ENCODE measurements around the gene TIMM22. TPM values are rescaled to one million over a fixed set of nuclear protein-coding genes. Genes with fewer than 3 reads are reported as not detected.

Gene TIMM22
- total RNA-seq, 3 donors from 2014 or later (not counting 1 experiment from before 2014, with no cell fraction given), result 7.8 to 11.3 (median 8.9) TPM

DNA sequence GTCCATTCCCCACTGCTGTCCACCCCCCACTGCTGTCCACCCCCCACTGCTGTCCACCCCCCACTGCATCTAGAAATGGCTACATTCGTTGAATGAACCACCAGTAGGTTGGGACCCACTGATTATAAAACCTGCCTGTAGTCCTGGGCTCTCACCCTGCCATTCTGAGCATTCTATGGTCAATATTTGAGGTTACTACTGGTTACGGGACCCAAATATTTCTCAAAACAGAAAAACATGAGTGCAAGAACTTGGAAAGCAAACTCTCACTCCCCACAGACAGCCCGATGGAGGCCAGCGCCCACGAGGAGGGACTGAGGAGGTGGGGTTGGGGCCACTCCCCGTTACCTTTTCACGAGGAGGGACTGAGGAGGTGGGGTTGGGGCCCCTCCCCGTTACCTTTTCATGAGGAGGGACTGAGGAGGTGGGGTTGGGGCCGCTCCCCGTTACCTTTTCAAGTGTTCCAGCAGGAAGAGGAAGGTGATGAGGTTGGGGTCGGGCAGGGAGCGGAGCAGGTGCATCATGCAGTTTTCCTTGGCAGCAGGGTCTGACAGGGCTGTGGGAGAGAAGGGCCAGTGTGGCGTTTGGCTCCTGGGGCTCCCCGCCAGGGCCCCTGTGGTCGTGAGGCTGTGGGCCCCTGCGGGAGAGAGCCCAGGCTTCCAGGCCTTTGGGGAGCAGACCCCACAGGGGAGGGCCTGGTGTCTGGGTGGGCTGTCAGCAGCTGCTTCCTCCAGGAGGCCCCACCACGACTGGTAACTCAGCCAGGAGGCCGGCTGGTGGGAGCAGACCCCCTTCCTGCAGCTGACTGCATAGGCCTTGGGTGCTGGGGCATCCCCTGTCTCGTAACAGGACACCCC is 12.5 kb downstream of the TIMM22 start:
- intact Hi-C loops (cut with micrococcal nuclease), result no loop called here
- Histone ChIP-seq H3K27ac (ENCODE audit: low read length) (no peak overlapping the region), H3K36me3 (ENCODE audit: control insufficient read depth, insufficient read depth, low read length) (peaks cover 69% of the 10 kb centered on the region), H3K9me3 (ENCODE audit: control insufficient read depth, insufficient read depth, low read length) (no peaks in the 10 kb centered on the region), H3K4me1 (ENCODE audit: control insufficient read depth, insufficient read depth, low read length) (no peaks in the 10 kb centered on the region), H3K4me3 (ENCODE audit: low read length) (no peak overlapping the region), H3K27me3 (ENCODE audit: control insufficient read depth, insufficient read depth, low read length) (no peaks in the 10 kb centered on the region)
- ATAC-seq, result no peak
- peaks cover 0 to 8% of the 10 kb centered on the region in 2 donors for H3K4me1 Mint-ChIP-seq
- TF ChIP-seq CTCF (IDR thresholded peaks at IDR 0.05), result no peak
- H3K27me3 Mint-ChIP-seq (ENCODE audit: low read depth in 2 of 2), result no peaks in the 10 kb centered on the region
- no peak overlapping the region for H3K27ac Mint-ChIP-seq
- 85% methylated on average over 17 of the region's 19 CpGs for WGBS (ENCODE audit: insufficient coverage)
- H3K4me3 Mint-ChIP-seq, result no peak overlapping the region
- DNase-seq, result no peak
- H3K9me3 Mint-ChIP-seq, result no peaks in the 10 kb centered on the region
- H3K36me3 Mint-ChIP-seq, result no peaks in the 10 kb centered on the region

DNA sequence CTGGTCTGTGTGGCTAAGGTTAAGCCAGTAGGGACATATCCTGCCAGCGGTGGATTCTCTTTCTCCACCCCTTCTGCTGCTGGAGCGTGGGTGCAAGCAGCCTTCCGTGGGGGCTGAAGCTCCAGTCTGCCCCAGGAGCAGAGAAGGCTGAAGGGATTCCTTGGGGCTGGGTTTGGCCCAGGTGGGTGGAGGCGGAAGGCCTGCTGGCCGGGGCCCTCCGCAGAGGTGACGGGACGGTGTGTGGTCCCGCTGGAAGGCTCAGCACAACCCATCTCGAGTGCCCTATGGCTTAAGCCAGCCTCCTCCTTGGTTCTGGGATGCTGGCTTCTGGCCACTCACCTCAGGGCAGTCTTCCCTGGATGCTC is 13.1 kb downstream of the TIMM22 start:
- ATAC-seq, result no peak
- intact Hi-C loops (cut with micrococcal nuclease), result no loop called here
- H3K27ac Mint-ChIP-seq, result no peak overlapping the region
- DNase-seq, result no peak
- H3K36me3 Mint-ChIP-seq, result no peaks in the 10 kb centered on the region
- Histone ChIP-seq H3K4me1 (ENCODE audit: control insufficient read depth, insufficient read depth, low read length) (no peaks in the 10 kb centered on the region), H3K4me3 (ENCODE audit: low read length) (no peak overlapping the region), H3K36me3 (ENCODE audit: control insufficient read depth, insufficient read depth, low read length) (peaks cover 64% of the 10 kb centered on the region), H3K27ac (ENCODE audit: low read length) (no peak overlapping the region), H3K27me3 (ENCODE audit: control insufficient read depth, insufficient read depth, low read length) (no peaks in the 10 kb centered on the region), H3K9me3 (ENCODE audit: control insufficient read depth, insufficient read depth, low read length) (no peaks in the 10 kb centered on the region)
- H3K27me3 Mint-ChIP-seq (ENCODE audit: low read depth in 2 of 2), result no peaks in the 10 kb centered on the region
- TF ChIP-seq CTCF (IDR thresholded peaks at IDR 0.05), result no peak
- H3K4me3 Mint-ChIP-seq, result no peak overlapping the region
- WGBS (ENCODE audit: insufficient coverage), result 96% methylated on average over 10 of the region's 10 CpGs
- no peaks in the 10 kb centered on the region for H3K9me3 Mint-ChIP-seq
- peaks cover 0 to 7% of the 10 kb centered on the region in 2 donors for H3K4me1 Mint-ChIP-seq

DNA sequence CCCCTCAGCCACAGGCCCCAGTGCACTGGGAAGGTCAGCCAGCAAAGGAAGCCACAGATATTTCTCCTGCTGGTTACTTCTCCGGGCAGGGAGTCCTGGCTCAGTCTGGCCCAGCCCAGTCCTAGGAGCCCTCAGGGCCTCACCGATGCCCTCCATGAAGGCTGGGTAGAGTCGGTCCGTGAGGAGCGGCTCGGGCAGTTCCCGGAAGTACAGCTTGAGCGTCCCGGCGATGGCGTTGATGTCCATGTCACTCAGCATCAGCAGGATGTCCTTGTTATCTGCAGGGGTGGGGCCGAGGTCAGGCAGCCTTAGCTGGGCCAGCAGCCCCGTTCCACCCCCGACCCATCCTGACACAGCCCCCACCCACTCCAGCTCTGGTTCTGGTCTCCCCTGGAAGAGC is 13.7 kb downstream of the TIMM22 start:
- Histone ChIP-seq H3K27ac (ENCODE audit: low read length) (no peak overlapping the region), H3K27me3 (ENCODE audit: control insufficient read depth, insufficient read depth, low read length) (no peaks in the 10 kb centered on the region), H3K4me3 (ENCODE audit: low read length) (no peak overlapping the region), H3K36me3 (ENCODE audit: control insufficient read depth, insufficient read depth, low read length) (peaks cover 59% of the 10 kb centered on the region), H3K9me3 (ENCODE audit: control insufficient read depth, insufficient read depth, low read length) (no peaks in the 10 kb centered on the region), H3K4me1 (ENCODE audit: control insufficient read depth, insufficient read depth, low read length) (no peaks in the 10 kb centered on the region)
- H3K27ac Mint-ChIP-seq, result no peak overlapping the region
- H3K4me1 Mint-ChIP-seq, result peaks cover 0 to 2% of the 10 kb centered on the region in 2 donors
- TF ChIP-seq CTCF (IDR thresholded peaks at IDR 0.05), result no peak
- DNase-seq, result no peak
- no peak for ATAC-seq
- H3K9me3 Mint-ChIP-seq, result no peaks in the 10 kb centered on the region
- 97% methylated on average over 14 of the region's 14 CpGs for WGBS (ENCODE audit: insufficient coverage)
- no peaks in the 10 kb centered on the region for H3K27me3 Mint-ChIP-seq (ENCODE audit: low read depth in 2 of 2)
- H3K36me3 Mint-ChIP-seq, result no peaks in the 10 kb centered on the region
- intact Hi-C loops (cut with micrococcal nuclease), result no loop called here
- H3K4me3 Mint-ChIP-seq, result no peak overlapping the region

DNA sequence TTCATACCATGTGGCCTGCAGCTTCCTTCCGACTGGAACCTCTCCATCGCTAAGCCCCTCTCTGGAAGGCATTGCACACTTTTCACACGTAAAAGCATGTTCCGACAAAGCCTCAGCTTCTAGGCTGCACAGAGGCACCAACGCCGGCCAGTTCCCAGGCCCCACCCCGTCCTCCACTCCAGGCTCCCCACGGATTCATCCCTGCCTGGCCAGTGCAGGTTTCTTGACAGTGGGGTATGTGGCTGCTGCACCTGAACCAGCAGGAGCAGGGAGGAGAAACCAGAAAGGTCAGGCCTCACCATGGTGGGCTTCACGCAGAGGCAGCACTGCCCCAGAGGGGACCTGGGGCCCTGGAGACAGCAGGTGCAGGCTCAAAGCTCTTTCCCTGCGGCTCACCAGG is 14.2 kb downstream of the TIMM22 start:
- Mint-ChIP-seq H3K4me1 (no peaks in the 10 kb centered on the region), H3K4me3 (no peak overlapping the region), H3K27me3 (ENCODE audit: low read depth in 2 of 2) (no peaks in the 10 kb centered on the region), H3K36me3 (no peaks in the 10 kb centered on the region), H3K9me3 (no peaks in the 10 kb centered on the region), H3K27ac (no peak overlapping the region)
- Histone ChIP-seq H3K4me3 (ENCODE audit: low read length) (no peak overlapping the region), H3K27ac (ENCODE audit: low read length) (no peak overlapping the region), H3K36me3 (ENCODE audit: control insufficient read depth, insufficient read depth, low read length) (peaks cover 56% of the 10 kb centered on the region), H3K9me3 (ENCODE audit: control insufficient read depth, insufficient read depth, low read length) (no peaks in the 10 kb centered on the region), H3K27me3 (ENCODE audit: control insufficient read depth, insufficient read depth, low read length) (no peaks in the 10 kb centered on the region), H3K4me1 (ENCODE audit: control insufficient read depth, insufficient read depth, low read length) (no peaks in the 10 kb centered on the region)
- DNase-seq, result no peak
- ATAC-seq, result no peak
- WGBS (ENCODE audit: insufficient coverage), result 96% methylated on average over 10 of the region's 10 CpGs
- no peak for TF ChIP-seq CTCF (IDR thresholded peaks at IDR 0.05)
- intact Hi-C loops (cut with micrococcal nuclease), result no loop called here

Data from natural killer cell (primary cell).